Neural cell (in vitro differentiated cells): Measurements from ENCODE around the gene PRODH2. TPM values are rescaled to one million over a fixed set of nuclear protein-coding genes. Genes with fewer than 3 reads are reported as not detected.

Experiments
- H2AFZ ChIP-seq: fragments of 200-600, 300-800 bp; sonication (generic), shearing (Covaris generic); 2 replicates; pipeline ENCODE4 v1.6.0; 2014; ENCODE audit warnings: low read depth, mild to moderate bottlenecking, antibody characterized with exemption, low read length, moderate library complexity
- H3F3A ChIP-seq: fragments of 200-600 bp; shearing (Covaris generic); 2 replicates; pipeline ENCODE4 v1.6.1; 2016; ENCODE audit warnings: mild to moderate bottlenecking, moderate library complexity, mixed read lengths, antibody characterized with exemption, low read length; ENCODE audit not compliant: insufficient read depth, poor library complexity, severe bottlenecking
- H3K27ac ChIP-seq: fragments of 200-600, 300-800 bp; sonication (generic), shearing (Covaris generic); 2 replicates; pipeline ENCODE4 v1.5.1; 2014; ENCODE audit warnings: mild to moderate bottlenecking, low read length, moderate library complexity
- H3K27me3 ChIP-seq: fragments of 300-800, 200-600 bp; sonication (generic), shearing (Covaris generic); 2 replicates; pipeline ENCODE4 v1.6.0; 2014; ENCODE audit warnings: mild to moderate bottlenecking, low read depth, low read length, moderate library complexity; ENCODE audit not compliant: insufficient read depth
- H3K36me3 ChIP-seq: fragments of 300-800, 200-600 bp; sonication (generic), shearing (Covaris generic); 2 replicates; pipeline ENCODE4 v1.5.1; 2014; ENCODE audit warnings: mild to moderate bottlenecking, antibody characterized with exemption, low read length, moderate library complexity; ENCODE audit not compliant: insufficient read depth
- H3K4me2 ChIP-seq: fragments of 300-800, 200-600 bp; sonication (generic), shearing (Covaris generic); 2 replicates; pipeline ENCODE4 v1.6.0; 2014; ENCODE audit warnings: mild to moderate bottlenecking, low read length
- H3K4me3 ChIP-seq: fragments of 300-800, 200-600 bp; sonication (generic), shearing (Covaris generic); 2 replicates; pipeline ENCODE4 v1.5.1; 2014; ENCODE audit warnings: mild to moderate bottlenecking, low read length, moderate library complexity
- H3K79me2 ChIP-seq: fragments of 200-600 bp; shearing (Covaris generic); replicated peaks from 2 replicates; pipeline ENCODE4 v1.6.0; 2014; ENCODE audit warnings: mild to moderate bottlenecking, low read length, moderate library complexity; ENCODE audit not compliant: insufficient read depth
- H3K9ac ChIP-seq: fragments of 300-800, 200-600 bp; sonication (generic), shearing (Covaris generic); 2 replicates; pipeline ENCODE4 v1.6.1; 2016; ENCODE audit warnings: mild to moderate bottlenecking, low read length, mixed read lengths
- H3K9me2 ChIP-seq: fragments of 200-600 bp; shearing (Covaris generic); 2 replicates; pipeline ENCODE4 v1.6.1; 2016; ENCODE audit warnings: mild to moderate bottlenecking, low read length, mixed read lengths; ENCODE audit not compliant: insufficient read depth
- H3K9me3 ChIP-seq: fragments of 200-600, 300-800 bp; sonication (generic), shearing (Covaris generic); 2 replicates; pipeline ENCODE4 v1.6.1; 2016; ENCODE audit warnings: mild to moderate bottlenecking, mixed run types, low read length, moderate library complexity, mixed read lengths
- H4K20me1 ChIP-seq: fragments of 200-600 bp; shearing (Covaris generic); 2 replicates; pipeline ENCODE4 v1.6.1; 2016; ENCODE audit warnings: mild to moderate bottlenecking, mixed run types; ENCODE audit not compliant: insufficient read depth
- EP300 ChIP-seq: fragments of 450-650 bp; conservative IDR thresholded peaks from 2 replicates; pipeline ENCODE4 v1.6.1; 2014; ENCODE audit warnings: antibody characterized with exemption, mild to moderate bottlenecking, moderate library complexity; ENCODE audit not compliant: poor library complexity, severe bottlenecking
- EZH2 ChIP-seq: fragments of 200-600, 300-800 bp; shearing (Covaris generic), sonication (generic); IDR thresholded peaks from 2 replicates; pipeline ENCODE4 v1.6.1; 2014; ENCODE audit warnings: antibody characterized with exemption, low read length, borderline replicate concordance, mild to moderate bottlenecking; ENCODE audit not compliant: insufficient read depth, poor library complexity, severe bottlenecking
- MXI1 ChIP-seq: fragments of 450-650 bp; conservative IDR thresholded peaks from 2 replicates; pipeline ENCODE4 v1.6.1; 2014; ENCODE audit warnings: antibody characterized with exemption, mild to moderate bottlenecking; ENCODE audit not compliant: poor library complexity, severe bottlenecking
- POLR2AphosphoS5 ChIP-seq: IDR thresholded peaks from 2 replicates; pipeline ENCODE4 v1.6.1; 2012
- RAD21 ChIP-seq: fragments of 450-650 bp; conservative IDR thresholded peaks from 2 replicates; pipeline ENCODE4 v1.6.1; 2014; ENCODE audit warnings: antibody characterized with exemption, mild to moderate bottlenecking, moderate library complexity
- SMC3 ChIP-seq: fragments of 450-650 bp; conservative IDR thresholded peaks from 2 replicates; pipeline ENCODE4 v1.6.1; 2014; ENCODE audit warnings: antibody characterized with exemption, mild to moderate bottlenecking, moderate library complexity; ENCODE audit not compliant: poor library complexity
- TAF1 ChIP-seq: IDR thresholded peaks from 2 replicates; pipeline ENCODE4 v1.6.1; 2012; ENCODE audit warnings: low read depth
- polyA plus RNA-seq: library from polyadenylated mRNA; depleted of rRNA; stranded (reverse); fragments of >200 nt; gene quantifications from 2 replicates; pipeline ENCODE4 v1.2.3, GENCODE V29; 2014
- TF ChIP-seq, protein P1 (sequence below): fragments of 450-650 bp; IDR thresholded peaks from 2 replicates; pipeline ENCODE4 v1.5.1; 2014; ENCODE audit warnings: antibody characterized with exemption, mild to moderate bottlenecking, moderate library complexity; ENCODE audit not compliant: poor library complexity, severe bottlenecking
- TF ChIP-seq, protein P2 (sequence below): IDR thresholded peaks from 2 replicates; pipeline ENCODE4 v1.6.1; 2012; ENCODE audit warnings: borderline replicate concordance

PRODH2 gene
- polyA plus RNA-seq, 1 donor from 2014 or later: not detected

DNA sequence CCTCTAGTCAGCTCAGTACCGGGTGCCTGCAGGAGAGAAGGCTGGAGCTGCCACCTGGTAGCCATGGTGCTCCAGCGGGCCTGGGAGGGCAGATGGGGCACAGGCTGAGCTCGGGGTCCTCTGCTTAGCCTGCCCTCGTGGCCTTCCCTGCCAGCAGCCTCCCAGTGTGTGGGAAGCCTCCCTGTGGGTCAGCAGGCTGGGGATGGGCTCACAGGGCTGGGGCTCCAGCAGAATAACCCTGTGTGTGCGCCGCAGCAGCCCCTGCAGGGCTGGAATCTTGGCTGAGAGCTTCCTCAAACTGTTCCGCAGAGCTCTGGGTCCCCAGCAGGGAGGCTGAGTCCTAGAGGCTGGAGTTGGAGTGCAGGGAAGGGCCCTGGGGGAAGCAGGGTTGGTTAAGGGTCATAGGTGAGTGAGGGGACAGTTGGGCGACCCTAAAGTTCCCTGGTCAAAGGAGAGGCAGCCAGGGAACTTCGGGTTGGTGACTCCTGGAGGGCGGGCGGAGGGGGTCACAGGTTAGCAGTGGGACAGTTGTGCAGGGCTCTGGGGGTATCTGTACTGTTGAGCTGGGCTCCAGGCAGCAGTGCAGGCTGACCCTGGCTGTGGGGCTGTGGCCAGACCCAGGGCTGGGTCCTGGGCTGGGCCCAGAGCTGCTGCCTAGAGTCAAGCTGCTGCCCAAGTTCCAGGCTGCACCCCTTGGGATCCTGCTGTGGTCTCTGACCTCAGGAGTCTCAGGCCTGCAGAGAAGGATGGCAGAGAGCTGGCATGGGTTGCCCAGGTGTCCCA lies 23.3 kb downstream of the PRODH2 start:
- H3K9me3 ChIP-seq: no peaks in the 10 kb centered on the region
- no peak overlapping the region for H3K9ac ChIP-seq
- no peak overlapping the region for H3K27ac ChIP-seq
- no peaks in the 10 kb centered on the region for H3K27me3 ChIP-seq
- H2AFZ ChIP-seq: no peak overlapping the region
- H3F3A ChIP-seq: no peaks in the 10 kb centered on the region
- H3K36me3 ChIP-seq: no peaks in the 10 kb centered on the region
- no peaks in the 10 kb centered on the region for H4K20me1 ChIP-seq
- no peak overlapping the region for H3K4me2 ChIP-seq
- no peak overlapping the region for H3K4me3 ChIP-seq
- TF ChIP-seq RAD21: no peak
- no peak for TF ChIP-seq EP300
- TF ChIP-seq POLR2AphosphoS5: no peak
- TF ChIP-seq, protein P1, sequence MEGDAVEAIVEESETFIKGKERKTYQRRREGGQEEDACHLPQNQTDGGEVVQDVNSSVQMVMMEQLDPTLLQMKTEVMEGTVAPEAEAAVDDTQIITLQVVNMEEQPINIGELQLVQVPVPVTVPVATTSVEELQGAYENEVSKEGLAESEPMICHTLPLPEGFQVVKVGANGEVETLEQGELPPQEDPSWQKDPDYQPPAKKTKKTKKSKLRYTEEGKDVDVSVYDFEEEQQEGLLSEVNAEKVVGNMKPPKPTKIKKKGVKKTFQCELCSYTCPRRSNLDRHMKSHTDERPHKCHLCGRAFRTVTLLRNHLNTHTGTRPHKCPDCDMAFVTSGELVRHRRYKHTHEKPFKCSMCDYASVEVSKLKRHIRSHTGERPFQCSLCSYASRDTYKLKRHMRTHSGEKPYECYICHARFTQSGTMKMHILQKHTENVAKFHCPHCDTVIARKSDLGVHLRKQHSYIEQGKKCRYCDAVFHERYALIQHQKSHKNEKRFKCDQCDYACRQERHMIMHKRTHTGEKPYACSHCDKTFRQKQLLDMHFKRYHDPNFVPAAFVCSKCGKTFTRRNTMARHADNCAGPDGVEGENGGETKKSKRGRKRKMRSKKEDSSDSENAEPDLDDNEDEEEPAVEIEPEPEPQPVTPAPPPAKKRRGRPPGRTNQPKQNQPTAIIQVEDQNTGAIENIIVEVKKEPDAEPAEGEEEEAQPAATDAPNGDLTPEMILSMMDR: no peak
- no peak for TF ChIP-seq SMC3
- TF ChIP-seq, protein P2, sequence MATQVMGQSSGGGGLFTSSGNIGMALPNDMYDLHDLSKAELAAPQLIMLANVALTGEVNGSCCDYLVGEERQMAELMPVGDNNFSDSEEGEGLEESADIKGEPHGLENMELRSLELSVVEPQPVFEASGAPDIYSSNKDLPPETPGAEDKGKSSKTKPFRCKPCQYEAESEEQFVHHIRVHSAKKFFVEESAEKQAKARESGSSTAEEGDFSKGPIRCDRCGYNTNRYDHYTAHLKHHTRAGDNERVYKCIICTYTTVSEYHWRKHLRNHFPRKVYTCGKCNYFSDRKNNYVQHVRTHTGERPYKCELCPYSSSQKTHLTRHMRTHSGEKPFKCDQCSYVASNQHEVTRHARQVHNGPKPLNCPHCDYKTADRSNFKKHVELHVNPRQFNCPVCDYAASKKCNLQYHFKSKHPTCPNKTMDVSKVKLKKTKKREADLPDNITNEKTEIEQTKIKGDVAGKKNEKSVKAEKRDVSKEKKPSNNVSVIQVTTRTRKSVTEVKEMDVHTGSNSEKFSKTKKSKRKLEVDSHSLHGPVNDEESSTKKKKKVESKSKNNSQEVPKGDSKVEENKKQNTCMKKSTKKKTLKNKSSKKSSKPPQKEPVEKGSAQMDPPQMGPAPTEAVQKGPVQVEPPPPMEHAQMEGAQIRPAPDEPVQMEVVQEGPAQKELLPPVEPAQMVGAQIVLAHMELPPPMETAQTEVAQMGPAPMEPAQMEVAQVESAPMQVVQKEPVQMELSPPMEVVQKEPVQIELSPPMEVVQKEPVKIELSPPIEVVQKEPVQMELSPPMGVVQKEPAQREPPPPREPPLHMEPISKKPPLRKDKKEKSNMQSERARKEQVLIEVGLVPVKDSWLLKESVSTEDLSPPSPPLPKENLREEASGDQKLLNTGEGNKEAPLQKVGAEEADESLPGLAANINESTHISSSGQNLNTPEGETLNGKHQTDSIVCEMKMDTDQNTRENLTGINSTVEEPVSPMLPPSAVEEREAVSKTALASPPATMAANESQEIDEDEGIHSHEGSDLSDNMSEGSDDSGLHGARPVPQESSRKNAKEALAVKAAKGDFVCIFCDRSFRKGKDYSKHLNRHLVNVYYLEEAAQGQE: no peak
- no peak for TF ChIP-seq EZH2
- TF ChIP-seq MXI1: no peak
- TF ChIP-seq TAF1: no peak
- H3K9me2 ChIP-seq: no peaks in the 10 kb centered on the region
- no peaks in the 10 kb centered on the region for H3K79me2 ChIP-seq

DNA sequence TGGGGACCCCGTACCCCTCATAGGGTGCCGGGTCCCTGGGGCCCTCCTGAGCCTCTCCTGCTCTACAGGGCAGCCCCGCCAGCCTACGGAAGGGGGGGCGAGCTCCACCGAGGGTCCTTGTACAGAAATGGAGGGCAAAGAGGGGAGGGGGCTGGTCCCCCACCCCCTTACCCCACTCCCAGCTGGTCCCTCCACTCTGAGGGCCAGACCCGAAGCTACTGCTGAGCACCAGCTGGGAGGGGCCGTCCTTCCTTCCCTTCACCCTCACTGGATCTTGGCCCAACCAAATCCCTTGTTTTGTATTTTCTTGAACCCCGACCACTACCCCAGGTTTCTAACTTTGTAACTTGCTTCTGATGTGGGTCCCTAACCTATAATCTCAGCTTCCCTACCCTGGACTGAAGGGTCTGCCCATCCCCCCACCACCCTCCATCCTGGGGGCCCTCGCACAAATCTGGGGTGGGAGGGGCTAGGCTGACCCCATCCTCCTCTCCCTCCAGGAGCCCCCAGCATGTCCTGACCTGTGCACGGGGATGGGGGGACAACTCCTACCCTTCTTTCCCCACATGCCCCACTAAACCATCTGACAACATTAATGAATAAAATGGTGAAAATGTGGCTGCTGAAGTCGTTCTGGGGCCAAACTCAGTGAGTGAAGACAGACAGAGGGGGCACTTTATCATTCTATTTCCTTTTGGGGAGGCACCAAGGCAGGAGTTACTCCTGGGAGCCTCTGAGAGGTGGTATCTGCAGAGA lies 24.3 kb downstream of the PRODH2 start:
- Histone ChIP-seq H3K27ac (no peak overlapping the region), H3K4me3 (no peak overlapping the region), H3K79me2 (no peaks in the 10 kb centered on the region), H3K9me2 (no peaks in the 10 kb centered on the region), H3K36me3 (no peaks in the 10 kb centered on the region), H4K20me1 (no peaks in the 10 kb centered on the region), H3K27me3 (no peaks in the 10 kb centered on the region), H3F3A (no peaks in the 10 kb centered on the region), H3K9me3 (no peaks in the 10 kb centered on the region), H3K4me2 (no peak overlapping the region), H2AFZ (no peak overlapping the region), H3K9ac (no peak overlapping the region)
- no peak for TF ChIP-seq SMC3
- TF ChIP-seq TAF1: no peak
- TF ChIP-seq EP300: no peak
- no peak for TF ChIP-seq POLR2AphosphoS5
- no peak for TF ChIP-seq MXI1
- TF ChIP-seq RAD21: no peak
- TF ChIP-seq, protein P1: no peak
- TF ChIP-seq, protein P2: no peak
- TF ChIP-seq EZH2: no peak
